GM12864 (cell line): ENCODE results near the gene NPFFR1.

Experiments
- DNase-seq: peaks from one replicate; pipeline ENCODE4 v3.0.0-alpha.2; 2011; ENCODE audit warnings: low read depth
- H3K4me3 ChIP-seq: 2 replicates; pipeline ENCODE4 v1.5.1; 2011; ENCODE audit warnings: mild to moderate bottlenecking, low read depth, low read length, control low read depth
- CTCF ChIP-seq: IDR thresholded peaks from 2 replicates; pipeline ENCODE4 v1.5.1; 2011; ENCODE audit warnings: low read depth, mild to moderate bottlenecking, moderate library complexity, low read length, control low read depth, inconsistent platforms; ENCODE audit errors: missing control alignments

Gene NPFFR1

GRCh38 chr10:70283445-70284399 is at the start of gene NPFFR1:
Gene NPFFR1 (minus strand): TSS chr10:70284004. CDS start chr10:70283676, 328 bp downstream.
- no peak for TF ChIP-seq CTCF
- H3K4me3 ChIP-seq: no peak within 1 kb of the TSS
- no peak for DNase-seq

- no peak for DNase-seq
- no peak for TF ChIP-seq CTCF
Measured at GRCh38 chr10:70333268-70333667, 49.5 kb upstream of the NPFFR1 start.

GRCh38 chr10:70331486-70332268 is 47.9 kb upstream of the NPFFR1 start:
- peak; percentile 32 for TF ChIP-seq CTCF
- peak; percentile 79 for DNase-seq
- H3K4me3 ChIP-seq: no peak overlapping the region

More at GRCh38 chr10:70333268-70333667, 49.5 kb upstream of the NPFFR1 start:
- no peak overlapping the region for H3K4me3 ChIP-seq

GRCh38 chr10:70331160-70331485 is 47.3 kb upstream of the NPFFR1 start:
- H3K4me3 ChIP-seq: no peak overlapping the region
- TF ChIP-seq CTCF: no peak
- no peak for DNase-seq

GRCh38 chr10:70330671-70331070 is 46.9 kb upstream of the NPFFR1 start:
- no peak for TF ChIP-seq CTCF
- DNase-seq: no peak
- H3K4me3 ChIP-seq: no peak overlapping the region

- no peak for TF ChIP-seq CTCF
- no peak for DNase-seq
- H3K4me3 ChIP-seq: no peak overlapping the region
Measured at GRCh38 chr10:70328967-70329366, 45.2 kb upstream of the NPFFR1 start.
